Chondrocyte (in vitro differentiated cells): ENCODE data around the gene TMUB1. TPM values are rescaled to one million over a fixed set of nuclear protein-coding genes. Genes with fewer than 3 reads are reported as not detected.
A peak's percentile ranks its signal among the peaks of the same experiment; 100 is the strongest.

Source experiments
- DNase-seq: peaks from one replicate; pipeline ENCODE4 v3.0.0; 2021; ENCODE audit warnings: mixed read lengths, low spot score
- H3K27ac Mint-ChIP-seq: one replicate; pipeline ENCODE4 v1.8.0; 2021; ENCODE audit warnings: mild to moderate bottlenecking, moderate library complexity, mixed read lengths; ENCODE audit not compliant: unreplicated experiment
- H3K27me3 Mint-ChIP-seq: 2 replicates; pipeline ENCODE4 v1.8.0; 2021; ENCODE audit warnings: low read depth, mixed read lengths
- H3K36me3 Mint-ChIP-seq: 2 replicates; pipeline ENCODE4 v1.8.0; 2021; ENCODE audit warnings: low read depth, mixed read lengths
- H3K4me1 Mint-ChIP-seq: 2 replicates; pipeline ENCODE4 v1.8.0; 2021; ENCODE audit warnings: low read depth, mild to moderate bottlenecking, mixed read lengths
- H3K4me3 Mint-ChIP-seq: one replicate; pipeline ENCODE4 v1.8.0; 2021; ENCODE audit warnings: mild to moderate bottlenecking, moderate library complexity, mixed read lengths; ENCODE audit not compliant: unreplicated experiment
- H3K9me3 Mint-ChIP-seq: 2 replicates; pipeline ENCODE4 v1.8.0; 2021; ENCODE audit warnings: low read depth, mixed read lengths
- CTCF ChIP-seq: fragments of 200-600 bp; sonication (generic); IDR thresholded peaks from 2 replicates; pipeline ENCODE4 v1.5.0; 2021; ENCODE audit warnings: antibody characterized with exemption, mild to moderate bottlenecking, moderate library complexity
- total RNA-seq: library from RNA; stranded (reverse); gene quantifications from 3 replicates; pipeline ENCODE4 v1.2.1, GENCODE V29; 2021

The TMUB1 gene
- total RNA-seq, 1 donor from 2014 or later = 33.2 TPM

GRCh38 chr7:151080067-151080521, 3.2 kb downstream of the TMUB1 start:
- Mint-ChIP-seq H3K4me1 (peaks cover 46% of the 10 kb centered on the region), H3K36me3 (peaks cover 6% of the 10 kb centered on the region), H3K4me3 (peak overlapping the region; percentile 87), H3K27ac (peak overlapping the region; percentile 97), H3K27me3 (no peaks in the 10 kb centered on the region), H3K9me3 (no peaks in the 10 kb centered on the region)
- no peak for TF ChIP-seq CTCF
- no peak for DNase-seq

GRCh38 chr7:151079199-151079910, 3.9 kb downstream of the TMUB1 start:
- peaks cover 9% of the 10 kb centered on the region for H3K36me3 Mint-ChIP-seq
- TF ChIP-seq CTCF = no peak
- H3K27me3 Mint-ChIP-seq = no peaks in the 10 kb centered on the region
- H3K4me3 Mint-ChIP-seq = peak overlapping the region; percentile 87
- peaks cover 46% of the 10 kb centered on the region for H3K4me1 Mint-ChIP-seq
- no peak for DNase-seq
- peak overlapping the region; percentile 97 for H3K27ac Mint-ChIP-seq
- no peaks in the 10 kb centered on the region for H3K9me3 Mint-ChIP-seq

- H3K36me3 Mint-ChIP-seq = peaks cover 10% of the 10 kb centered on the region
- DNase-seq = no peak
- H3K4me1 Mint-ChIP-seq = peaks cover 46% of the 10 kb centered on the region
- no peak for TF ChIP-seq CTCF
- no peaks in the 10 kb centered on the region for H3K27me3 Mint-ChIP-seq
- H3K4me3 Mint-ChIP-seq = peak overlapping the region; percentile 87
- no peaks in the 10 kb centered on the region for H3K9me3 Mint-ChIP-seq
- H3K27ac Mint-ChIP-seq = peak overlapping the region; percentile 97
These were observed 4.9 kb downstream of the TMUB1 start for GRCh38 chr7:151078233-151079040.

- Mint-ChIP-seq H3K36me3 (peaks cover 10% of the 10 kb centered on the region), H3K27me3 (no peaks in the 10 kb centered on the region), H3K9me3 (no peaks in the 10 kb centered on the region), H3K4me1 (peaks cover 42% of the 10 kb centered on the region), H3K4me3 (no peak overlapping the region), H3K27ac (peak overlapping the region; percentile 97)
- DNase-seq = no peak
- TF ChIP-seq CTCF = no peak
These were observed 5.5 kb downstream of the TMUB1 start for GRCh38 chr7:151077705-151078232.
